BLaER1 treated with 17β-estradiol and CSF1 and Interleukin-3, amounts not matched to agents 10 nM and 100 nM (cell line): ENCODE measurements around the gene FBXO40.

Source experiments
- H3K27ac ChIP-seq, 11 experiments: shearing (Covaris generic); formaldehyde crosslinking; 2 replicates each; pipeline ENCODE4 v1.8.1; 2022
- H3K27me3 ChIP-seq, 11 experiments: shearing (Covaris generic); formaldehyde crosslinking; 2 replicates each; pipeline ENCODE4 v1.8.1; 2022
- H3K36me3 ChIP-seq, 11 experiments: shearing (Covaris generic); formaldehyde crosslinking; 2 replicates each; pipeline ENCODE4 v1.8.1; 2022
- H3K4me1 ChIP-seq, 10 experiments: shearing (Covaris generic); formaldehyde crosslinking; 2 replicates each; pipeline ENCODE4 v1.8.1; 2022
- H3K4me2 ChIP-seq, 11 experiments: shearing (Covaris generic); formaldehyde crosslinking; 2 replicates each; pipeline ENCODE4 v1.8.1; 2022
- H3K4me3 ChIP-seq, 10 experiments: shearing (Covaris generic); formaldehyde crosslinking; 2 replicates each; pipeline ENCODE4 v1.8.1; 2022
- H3K9ac ChIP-seq, 11 experiments: shearing (Covaris generic); formaldehyde crosslinking; 2 replicates each; pipeline ENCODE4 v1.8.1; 2022
- H3K9me3 ChIP-seq, 11 experiments: shearing (Covaris generic); formaldehyde crosslinking; replicated peaks in 1 of 11; 2 replicates each; pipeline ENCODE4 v1.8.1; 2022
- H4K20me1 ChIP-seq, 11 experiments: shearing (Covaris generic); formaldehyde crosslinking; 2 replicates each; pipeline ENCODE4 v1.8.1; 2022
- Cebpa-rat ChIP-seq, 11 experiments: shearing (Covaris generic); IDR thresholded peaks; 2 replicates each; pipeline ENCODE4 v1.8.1; 2022

Gene FBXO40

GRCh38 chr3:121667333-121667732, 74.2 kb downstream of the FBXO40 start:
- peaks cover 0 to 55% (median 0%) of the 10 kb centered on the region in 10 experiments; a peak in 7 of 20 replicates for H3K4me1 ChIP-seq
- H3K4me2 ChIP-seq, result peak overlapping the region in 4 of 11 experiments; percentile 10 to 71 (median 46); a peak in 5 of 22 replicates
- H4K20me1 ChIP-seq, result no peaks in the 10 kb centered on the region
- no peak overlapping the region for H3K4me3 ChIP-seq
- H3K36me3 ChIP-seq, result peaks cover 69 to 97% (median 82%) of the 10 kb centered on the region in 11 experiments
- peak overlapping the region in 4 of 11 experiments; percentile 3 to 51 (median 28); a peak in 6 of 22 replicates for H3K27ac ChIP-seq
- H3K27me3 ChIP-seq, result no peaks in the 10 kb centered on the region
- H3K9me3 ChIP-seq, result no peaks in the 10 kb centered on the region
- TF ChIP-seq Cebpa-rat (IDR thresholded peaks at IDR 0.05), result no peak
- 0 out of 22 replicates have a peak overlapping the region, but pooled peaks of 1 of the 11 experiments have one; percentile 3 for H3K9ac ChIP-seq

GRCh38 chr3:121670676-121671075, 77.5 kb downstream of the FBXO40 start:
- no peaks in the 10 kb centered on the region for H3K27me3 ChIP-seq

GRCh38 chr3:121677141-121677540, 84.0 kb downstream of the FBXO40 start:
- Histone ChIP-seq H3K27me3 (no peaks in the 10 kb centered on the region), H3K27ac (no peak overlapping the region), H3K4me2 (no peak overlapping the region), H3K9ac (no peak overlapping the region), H3K4me3 (no peak overlapping the region), H3K9me3 (no peaks in the 10 kb centered on the region), H3K36me3 (peaks cover 77 to 100% (median 88%) of the 10 kb centered on the region in 11 experiments), H4K20me1 (no peaks in the 10 kb centered on the region), H3K4me1 (no peaks in the 10 kb centered on the region)
- TF ChIP-seq Cebpa-rat (IDR thresholded peaks at IDR 0.05), result no peak

More at GRCh38 chr3:121670676-121671075, 77.5 kb downstream of the FBXO40 start:
- no peaks in the 10 kb centered on the region for H3K9me3 ChIP-seq
- H3K9ac ChIP-seq, result no peak overlapping the region
- no peak for TF ChIP-seq Cebpa-rat (IDR thresholded peaks at IDR 0.05)
- H4K20me1 ChIP-seq, result no peaks in the 10 kb centered on the region
- H3K4me2 ChIP-seq, result peak overlapping the region in 2 of 11 experiments; percentile 56 to 57; a peak in 4 of 22 replicates
- peaks cover 0 to 42% (median 0%) of the 10 kb centered on the region in 10 experiments; a peak in 7 of 20 replicates for H3K4me1 ChIP-seq
- peak overlapping the region in 1 of 11 experiments; percentile 14; a peak in 1 of 22 replicates for H3K27ac ChIP-seq
- H3K36me3 ChIP-seq, result peaks cover 68 to 97% (median 79%) of the 10 kb centered on the region in 11 experiments
- no peak overlapping the region for H3K4me3 ChIP-seq
